SKM-1 treated with dmso at 0.1 percent for 144 hours (cell line): ENCODE measurements around the gene SLC22A2.

Source experiments
- DNase-seq: peaks from one replicate; lab custom pipeline; 2025; ENCODE audit not compliant: unreplicated experiment; lab: John Stamatoyannopoulos, UW

SLC22A2 gene

DNA sequence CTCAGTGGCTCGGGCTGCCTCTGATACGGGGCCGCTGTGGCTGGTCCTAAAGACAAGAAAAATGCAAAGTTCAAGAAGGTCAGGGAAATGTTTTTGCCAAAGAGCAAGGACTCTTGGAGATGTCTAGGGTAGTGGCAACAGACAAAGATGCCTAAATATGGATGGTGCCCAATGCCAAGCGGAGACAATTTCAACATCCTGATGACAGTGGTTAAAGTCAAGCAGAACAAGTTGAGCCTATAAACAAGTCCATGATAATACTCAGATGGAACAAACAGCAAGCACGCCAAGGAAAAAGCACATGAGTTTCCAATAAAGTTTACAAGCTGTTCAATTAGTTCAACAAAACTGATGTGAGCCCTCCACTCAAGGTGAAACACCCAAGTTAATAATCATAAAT, 85.9 kb downstream of the SLC22A2 start:
- no peak for DNase-seq

DNA sequence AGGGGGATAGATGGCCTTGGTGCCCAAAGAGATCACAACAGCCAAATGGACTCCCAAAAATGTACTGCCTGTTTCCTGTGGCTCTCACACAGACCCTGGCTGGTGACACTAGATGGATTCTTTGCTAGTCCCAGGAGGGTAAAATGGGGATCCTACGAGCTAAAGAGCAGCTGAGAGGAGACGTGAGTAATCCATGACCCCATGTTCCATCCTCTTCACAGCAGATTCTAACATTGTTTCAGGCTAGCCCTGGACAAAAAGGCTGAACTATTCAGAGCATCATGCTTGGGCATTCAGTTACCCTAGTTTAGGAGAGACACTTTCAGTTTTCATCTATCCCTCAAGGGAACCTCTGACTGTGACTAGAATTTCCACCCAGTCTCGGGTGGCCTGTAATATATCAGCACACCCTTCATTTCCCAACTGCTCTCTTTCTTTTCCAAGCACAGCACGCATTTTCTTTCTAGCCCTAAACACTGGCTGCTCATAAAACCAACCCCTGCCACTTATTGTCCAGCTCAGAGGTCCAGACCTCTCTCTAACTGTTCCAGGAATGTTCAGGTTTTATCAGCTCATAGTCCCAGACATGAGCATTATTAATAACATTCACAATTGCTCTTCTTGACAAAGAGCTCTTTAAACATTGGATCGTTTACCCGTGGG, 88.5 kb downstream of the SLC22A2 start:
- no peak for DNase-seq

DNA sequence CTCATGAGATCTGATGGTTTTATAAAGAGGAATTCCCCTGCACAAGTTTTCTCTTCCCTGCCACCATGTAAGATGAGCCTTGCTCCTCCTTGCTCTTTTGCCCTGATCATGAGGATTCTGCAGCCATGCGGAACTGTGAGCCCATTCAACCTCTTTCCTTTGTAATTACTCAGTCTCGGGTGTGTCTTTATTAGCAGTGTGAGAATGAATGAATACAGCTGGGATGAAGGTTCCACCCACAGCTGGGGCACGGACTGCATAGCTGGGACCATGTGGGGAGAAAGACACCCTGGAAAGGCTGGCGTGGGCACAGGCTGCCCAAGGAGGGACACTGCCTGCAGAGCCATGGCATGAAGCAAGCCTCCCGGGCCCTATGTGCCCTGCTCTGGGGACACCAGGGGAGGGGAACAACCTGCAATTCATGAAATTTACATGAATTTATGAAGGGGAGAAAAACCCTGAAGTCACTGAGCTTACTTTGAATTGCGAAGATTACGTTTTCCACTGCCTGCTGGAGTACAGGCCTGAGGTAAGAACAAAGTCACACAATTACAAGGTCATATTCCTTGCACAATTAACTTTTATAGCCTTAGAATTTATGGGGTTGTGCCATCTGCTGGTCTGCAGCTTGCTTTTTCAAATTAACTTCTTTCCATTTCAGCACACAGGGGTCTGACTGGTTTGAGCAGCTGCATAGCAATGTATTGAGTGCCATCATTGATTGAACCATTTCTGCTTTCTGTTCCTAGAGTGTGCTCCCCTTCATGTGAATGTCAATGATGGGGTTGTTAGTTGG, 90.8 kb downstream of the SLC22A2 start:
- DNase-seq: no peak
